ENCODE measurements around the gene KHDC4. TPM values are rescaled to one million over a fixed set of nuclear protein-coding genes. Genes with fewer than 3 reads are reported as not detected.
A peak's percentile ranks its signal among the peaks of the same experiment; 100 is the strongest.

The KHDC4 gene
- total and polyA plus RNA-seq, 9 of the 15 experiments (the other 6 are each of a cell fraction or from before 2014, with no cell fraction given) = 12.1 to 185 (median 65.6) TPM

DNA sequence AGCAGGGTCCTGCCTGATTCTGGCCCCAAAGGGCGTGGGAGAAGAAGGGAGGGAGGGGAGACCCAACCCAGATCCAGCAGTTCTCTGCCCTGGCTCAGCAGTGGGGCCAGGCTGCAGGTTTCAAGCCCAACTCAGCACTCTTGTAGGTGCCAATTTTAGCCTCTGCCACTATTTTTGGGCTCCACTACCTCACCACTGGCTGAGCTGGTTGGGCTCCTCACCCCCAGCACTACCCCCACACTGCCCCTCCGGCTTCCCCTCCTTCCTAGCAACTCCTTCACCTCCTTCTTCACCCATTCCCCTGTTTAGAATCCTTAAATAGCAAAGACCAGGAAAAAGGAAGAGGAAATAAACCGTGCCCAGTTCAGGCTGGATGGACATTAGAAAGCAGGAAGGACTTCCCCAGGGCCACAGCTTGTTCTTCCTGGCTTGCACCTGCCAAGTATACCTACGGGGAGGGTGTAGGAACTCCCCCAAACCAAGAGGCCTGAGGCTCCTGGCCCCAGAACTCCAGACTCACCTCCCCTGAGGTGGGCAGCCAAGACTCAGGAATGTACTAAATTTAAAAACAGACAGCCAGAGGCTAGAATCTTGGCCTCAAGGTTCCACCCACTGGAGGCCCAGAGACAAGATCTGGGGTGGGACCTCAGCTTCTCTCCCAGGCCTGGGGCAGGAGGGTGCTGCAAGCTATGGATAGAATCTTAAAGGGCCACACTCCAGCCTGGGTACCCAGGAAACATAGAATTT is 45.6 kb upstream of the KHDC4 start (continued):
- TF ChIP-seq, protein P1, sequence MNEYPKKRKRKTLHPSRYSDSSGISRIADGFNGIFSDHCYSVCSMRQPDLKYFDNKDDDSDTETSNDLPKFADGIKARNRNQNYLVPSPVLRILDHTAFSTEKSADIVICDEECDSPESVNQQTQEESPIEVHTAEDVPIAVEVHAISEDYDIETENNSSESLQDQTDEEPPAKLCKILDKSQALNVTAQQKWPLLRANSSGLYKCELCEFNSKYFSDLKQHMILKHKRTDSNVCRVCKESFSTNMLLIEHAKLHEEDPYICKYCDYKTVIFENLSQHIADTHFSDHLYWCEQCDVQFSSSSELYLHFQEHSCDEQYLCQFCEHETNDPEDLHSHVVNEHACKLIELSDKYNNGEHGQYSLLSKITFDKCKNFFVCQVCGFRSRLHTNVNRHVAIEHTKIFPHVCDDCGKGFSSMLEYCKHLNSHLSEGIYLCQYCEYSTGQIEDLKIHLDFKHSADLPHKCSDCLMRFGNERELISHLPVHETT (CRISPR knock-in tag; conservative IDR thresholded peaks at IDR 0.05 in 1 of 2, IDR thresholded peaks at IDR 0.05 in 1 of 2) = no peak
- TF ChIP-seq ELF1 (tag; IDR thresholded peaks at IDR 0.05) (peak; percentile 48; the same call in 1 of the 2 replicates), ZBTB7A (IDR thresholded peaks at IDR 0.05; ENCODE audit: borderline replicate concordance, control insufficient read depth, low read depth, low read length) (no peak; the same call in 1 of the 2 replicates), L3MBTL2 (IDR thresholded peaks at IDR 0.05) (no peak), NFRKB (IDR thresholded peaks at IDR 0.05; ENCODE audit: low read depth) (no peak), ZNF780A (CRISPR knock-in tag; IDR thresholded peaks at IDR 0.05) (no peak)
- TF ChIP-seq, protein P2, sequence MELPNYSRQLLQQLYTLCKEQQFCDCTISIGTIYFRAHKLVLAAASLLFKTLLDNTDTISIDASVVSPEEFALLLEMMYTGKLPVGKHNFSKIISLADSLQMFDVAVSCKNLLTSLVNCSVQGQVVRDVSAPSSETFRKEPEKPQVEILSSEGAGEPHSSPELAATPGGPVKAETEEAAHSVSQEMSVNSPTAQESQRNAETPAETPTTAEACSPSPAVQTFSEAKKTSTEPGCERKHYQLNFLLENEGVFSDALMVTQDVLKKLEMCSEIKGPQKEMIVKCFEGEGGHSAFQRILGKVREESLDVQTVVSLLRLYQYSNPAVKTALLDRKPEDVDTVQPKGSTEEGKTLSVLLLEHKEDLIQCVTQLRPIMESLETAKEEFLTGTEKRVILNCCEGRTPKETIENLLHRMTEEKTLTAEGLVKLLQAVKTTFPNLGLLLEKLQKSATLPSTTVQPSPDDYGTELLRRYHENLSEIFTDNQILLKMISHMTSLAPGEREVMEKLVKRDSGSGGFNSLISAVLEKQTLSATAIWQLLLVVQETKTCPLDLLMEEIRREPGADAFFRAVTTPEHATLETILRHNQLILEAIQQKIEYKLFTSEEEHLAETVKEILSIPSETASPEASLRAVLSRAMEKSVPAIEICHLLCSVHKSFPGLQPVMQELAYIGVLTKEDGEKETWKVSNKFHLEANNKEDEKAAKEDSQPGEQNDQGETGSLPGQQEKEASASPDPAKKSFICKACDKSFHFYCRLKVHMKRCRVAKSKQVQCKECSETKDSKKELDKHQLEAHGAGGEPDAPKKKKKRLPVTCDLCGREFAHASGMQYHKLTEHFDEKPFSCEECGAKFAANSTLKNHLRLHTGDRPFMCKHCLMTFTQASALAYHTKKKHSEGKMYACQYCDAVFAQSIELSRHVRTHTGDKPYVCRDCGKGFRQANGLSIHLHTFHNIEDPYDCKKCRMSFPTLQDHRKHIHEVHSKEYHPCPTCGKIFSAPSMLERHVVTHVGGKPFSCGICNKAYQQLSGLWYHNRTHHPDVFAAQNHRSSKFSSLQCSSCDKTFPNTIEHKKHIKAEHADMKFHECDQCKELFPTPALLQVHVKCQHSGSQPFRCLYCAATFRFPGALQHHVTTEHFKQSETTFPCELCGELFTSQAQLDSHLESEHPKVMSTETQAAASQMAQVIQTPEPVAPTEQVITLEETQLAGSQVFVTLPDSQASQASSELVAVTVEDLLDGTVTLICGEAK (IDR thresholded peaks at IDR 0.05) = peak; percentile 23; the same call in 1 of the 2 replicates
- TF ChIP-seq, protein P2 (CRISPR knock-in tag; IDR thresholded peaks at IDR 0.05) = no peak
- TF ChIP-seq, protein P3, sequence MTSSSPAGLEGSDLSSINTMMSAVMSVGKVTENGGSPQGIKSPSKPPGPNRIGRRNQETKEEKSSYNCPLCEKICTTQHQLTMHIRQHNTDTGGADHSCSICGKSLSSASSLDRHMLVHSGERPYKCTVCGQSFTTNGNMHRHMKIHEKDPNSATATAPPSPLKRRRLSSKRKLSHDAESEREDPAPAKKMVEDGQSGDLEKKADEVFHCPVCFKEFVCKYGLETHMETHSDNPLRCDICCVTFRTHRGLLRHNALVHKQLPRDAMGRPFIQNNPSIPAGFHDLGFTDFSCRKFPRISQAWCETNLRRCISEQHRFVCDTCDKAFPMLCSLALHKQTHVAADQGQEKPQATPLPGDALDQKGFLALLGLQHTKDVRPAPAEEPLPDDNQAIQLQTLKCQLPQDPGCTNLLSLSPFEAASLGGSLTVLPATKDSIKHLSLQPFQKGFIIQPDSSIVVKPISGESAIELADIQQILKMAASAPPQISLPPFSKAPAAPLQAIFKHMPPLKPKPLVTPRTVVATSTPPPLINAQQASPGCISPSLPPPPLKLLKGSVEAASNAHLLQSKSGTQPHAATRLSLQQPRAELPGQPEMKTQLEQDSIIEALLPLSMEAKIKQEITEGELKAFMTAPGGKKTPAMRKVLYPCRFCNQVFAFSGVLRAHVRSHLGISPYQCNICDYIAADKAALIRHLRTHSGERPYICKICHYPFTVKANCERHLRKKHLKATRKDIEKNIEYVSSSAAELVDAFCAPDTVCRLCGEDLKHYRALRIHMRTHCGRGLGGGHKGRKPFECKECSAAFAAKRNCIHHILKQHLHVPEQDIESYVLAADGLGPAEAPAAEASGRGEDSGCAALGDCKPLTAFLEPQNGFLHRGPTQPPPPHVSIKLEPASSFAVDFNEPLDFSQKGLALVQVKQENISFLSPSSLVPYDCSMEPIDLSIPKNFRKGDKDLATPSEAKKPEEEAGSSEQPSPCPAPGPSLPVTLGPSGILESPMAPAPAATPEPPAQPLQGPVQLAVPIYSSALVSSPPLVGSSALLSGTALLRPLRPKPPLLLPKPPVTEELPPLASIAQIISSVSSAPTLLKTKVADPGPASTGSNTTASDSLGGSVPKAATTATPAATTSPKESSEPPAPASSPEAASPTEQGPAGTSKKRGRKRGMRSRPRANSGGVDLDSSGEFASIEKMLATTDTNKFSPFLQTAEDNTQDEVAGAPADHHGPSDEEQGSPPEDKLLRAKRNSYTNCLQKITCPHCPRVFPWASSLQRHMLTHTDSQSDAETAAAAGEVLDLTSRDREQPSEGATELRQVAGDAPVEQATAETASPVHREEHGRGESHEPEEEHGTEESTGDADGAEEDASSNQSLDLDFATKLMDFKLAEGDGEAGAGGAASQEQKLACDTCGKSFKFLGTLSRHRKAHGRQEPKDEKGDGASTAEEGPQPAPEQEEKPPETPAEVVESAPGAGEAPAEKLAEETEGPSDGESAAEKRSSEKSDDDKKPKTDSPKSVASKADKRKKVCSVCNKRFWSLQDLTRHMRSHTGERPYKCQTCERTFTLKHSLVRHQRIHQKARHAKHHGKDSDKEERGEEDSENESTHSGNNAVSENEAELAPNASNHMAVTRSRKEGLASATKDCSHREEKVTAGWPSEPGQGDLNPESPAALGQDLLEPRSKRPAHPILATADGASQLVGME (CRISPR knock-in tag; IDR thresholded peaks at IDR 0.05) = no peak

Data from K562 (cell line).